ENCODE measurements around the gene COL6A1. TPM values are rescaled to one million over a fixed set of nuclear protein-coding genes. Genes with fewer than 3 reads are reported as not detected.

The COL6A1 gene
- total RNA-seq, 2 experiments from 2014 or later: not detected

DNA sequence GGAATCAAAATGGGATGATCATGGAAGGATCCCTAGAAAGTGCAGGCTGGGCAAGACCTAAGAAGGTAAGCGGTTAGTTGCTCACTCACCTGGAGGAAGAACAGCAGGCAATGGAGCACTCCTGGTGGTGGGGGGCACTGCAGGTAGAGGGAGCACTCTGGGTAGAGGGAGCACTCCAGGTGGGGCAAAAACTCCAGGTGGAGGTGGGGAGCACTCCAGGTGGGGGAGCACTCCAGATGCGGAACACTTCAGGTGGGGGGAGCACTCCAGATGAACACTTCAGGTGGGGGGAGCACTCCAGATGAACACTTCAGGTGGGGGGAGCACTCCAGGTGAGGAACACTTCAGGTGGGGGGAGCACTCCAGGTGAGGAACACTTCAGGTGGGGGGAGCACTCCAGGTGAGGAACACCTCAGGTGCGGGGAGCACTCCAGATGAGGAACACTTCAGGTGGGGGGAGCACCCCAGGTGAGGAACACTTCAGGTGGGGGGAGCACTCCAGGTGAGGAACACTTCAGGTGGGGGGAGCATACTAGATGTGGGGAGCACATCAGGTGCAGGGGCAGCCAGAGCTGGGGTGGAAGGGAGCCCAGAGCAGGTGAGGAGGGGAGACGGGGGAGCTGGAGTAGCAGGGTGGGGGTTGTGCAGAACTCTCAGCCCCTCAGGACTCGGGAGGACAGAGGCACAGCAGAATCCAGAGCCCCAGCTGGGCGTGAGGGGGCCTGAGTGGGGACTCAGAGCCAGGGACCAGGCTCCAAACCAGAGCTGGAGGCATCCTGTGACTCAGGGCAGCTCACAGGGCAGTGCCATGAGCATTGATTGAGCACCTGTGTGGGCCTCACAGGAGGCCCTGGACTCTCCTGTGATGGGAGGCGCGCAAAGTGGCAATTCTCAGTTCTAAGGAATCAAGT is 37.7 kb upstream of the COL6A1 start:
- Histone ChIP-seq H3K36me3 (ENCODE audit: insufficient read depth, low read length) (no peaks in the 10 kb centered on the region), H3K4me3 (ENCODE audit: low read depth, low read length, poor library complexity, severe bottlenecking) (no peak overlapping the region), H4K20me1 (ENCODE audit: insufficient read depth, low read length) (no peaks in the 10 kb centered on the region), H3K27ac (ENCODE audit: low read depth, low read length, poor library complexity, severe bottlenecking) (no peak overlapping the region), H3K4me1 (ENCODE audit: insufficient read depth, low read length, poor library complexity, severe bottlenecking) (no peaks in the 10 kb centered on the region), H3K9me2 (ENCODE audit: insufficient read depth, low read length) (no peaks in the 10 kb centered on the region), H3K79me2 (ENCODE audit: insufficient read depth, low read depth, low read length) (no peaks in the 10 kb centered on the region), H3K9me3 (ENCODE audit: low read length) (no peaks in the 10 kb centered on the region), H3K4me2 (ENCODE audit: low read length) (no peak overlapping the region), H2AFZ (ENCODE audit: low read length) (no peak overlapping the region)
- intact Hi-C loops (cut with micrococcal nuclease; ENCODE audit: unreplicated experiment): no loop called here
- no TSS peak for BruUV-seq (replicated peaks)
- no peak for DNase-seq (ENCODE audit: low spot score)
- CTCF ChIA-PET (ENCODE audit: unreplicated experiment): no interaction called here
- POLR2A ChIA-PET: no interaction called here
- no peak for TF ChIP-seq EZH2phosphoT487 (IDR thresholded peaks at IDR 0.05; ENCODE audit: borderline replicate concordance, low read depth, low read length)
- TF ChIP-seq, protein P1, sequence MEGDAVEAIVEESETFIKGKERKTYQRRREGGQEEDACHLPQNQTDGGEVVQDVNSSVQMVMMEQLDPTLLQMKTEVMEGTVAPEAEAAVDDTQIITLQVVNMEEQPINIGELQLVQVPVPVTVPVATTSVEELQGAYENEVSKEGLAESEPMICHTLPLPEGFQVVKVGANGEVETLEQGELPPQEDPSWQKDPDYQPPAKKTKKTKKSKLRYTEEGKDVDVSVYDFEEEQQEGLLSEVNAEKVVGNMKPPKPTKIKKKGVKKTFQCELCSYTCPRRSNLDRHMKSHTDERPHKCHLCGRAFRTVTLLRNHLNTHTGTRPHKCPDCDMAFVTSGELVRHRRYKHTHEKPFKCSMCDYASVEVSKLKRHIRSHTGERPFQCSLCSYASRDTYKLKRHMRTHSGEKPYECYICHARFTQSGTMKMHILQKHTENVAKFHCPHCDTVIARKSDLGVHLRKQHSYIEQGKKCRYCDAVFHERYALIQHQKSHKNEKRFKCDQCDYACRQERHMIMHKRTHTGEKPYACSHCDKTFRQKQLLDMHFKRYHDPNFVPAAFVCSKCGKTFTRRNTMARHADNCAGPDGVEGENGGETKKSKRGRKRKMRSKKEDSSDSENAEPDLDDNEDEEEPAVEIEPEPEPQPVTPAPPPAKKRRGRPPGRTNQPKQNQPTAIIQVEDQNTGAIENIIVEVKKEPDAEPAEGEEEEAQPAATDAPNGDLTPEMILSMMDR (conservative IDR thresholded peaks at IDR 0.05; ENCODE audit: low read length): no peak

DNA sequence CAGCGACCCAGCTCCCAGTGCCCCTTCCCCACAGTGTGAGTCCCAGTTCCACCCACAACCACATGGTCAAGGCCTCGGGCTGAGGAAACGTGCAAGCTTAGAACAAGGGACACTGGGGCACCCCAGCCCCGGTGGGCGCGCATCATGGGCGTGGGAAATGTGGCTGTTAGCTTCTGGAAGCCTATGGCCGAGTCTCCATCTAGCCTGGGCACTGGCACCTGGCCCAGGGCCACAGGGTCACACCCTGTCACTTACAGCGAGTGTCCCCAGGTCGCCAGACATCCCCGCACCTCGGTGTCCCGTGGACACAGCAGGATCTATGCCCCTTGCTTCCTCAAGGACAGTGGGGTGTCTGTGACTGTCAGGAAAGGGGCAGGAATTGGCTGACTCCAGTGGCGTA is 37.0 kb upstream of the COL6A1 start:
- ChIA-PET POLR2A (no interaction called here), CTCF (ENCODE audit: unreplicated experiment) (no interaction called here)
- H3K27ac ChIP-seq (ENCODE audit: low read depth, low read length, poor library complexity, severe bottlenecking): no peak overlapping the region
- no peak overlapping the region for H2AFZ ChIP-seq (ENCODE audit: low read length)
- no peaks in the 10 kb centered on the region for H3K79me2 ChIP-seq (ENCODE audit: insufficient read depth, low read depth, low read length)
- no peaks in the 10 kb centered on the region for H3K9me2 ChIP-seq (ENCODE audit: insufficient read depth, low read length)
- no peak for DNase-seq (ENCODE audit: low spot score)
- H3K4me2 ChIP-seq (ENCODE audit: low read length): no peak overlapping the region
- no peak overlapping the region for H3K4me3 ChIP-seq (ENCODE audit: low read depth, low read length, poor library complexity, severe bottlenecking)
- intact Hi-C loops (cut with micrococcal nuclease; ENCODE audit: unreplicated experiment): no loop called here
- no peak for TF ChIP-seq EZH2phosphoT487 (IDR thresholded peaks at IDR 0.05; ENCODE audit: borderline replicate concordance, low read depth, low read length)
- TF ChIP-seq, protein P1 (conservative IDR thresholded peaks at IDR 0.05; ENCODE audit: low read length): no peak
- no peaks in the 10 kb centered on the region for H3K36me3 ChIP-seq (ENCODE audit: insufficient read depth, low read length)
- H3K4me1 ChIP-seq (ENCODE audit: insufficient read depth, low read length, poor library complexity, severe bottlenecking): no peaks in the 10 kb centered on the region
- no peaks in the 10 kb centered on the region for H3K9me3 ChIP-seq (ENCODE audit: low read length)
- BruUV-seq (replicated peaks): no TSS peak
- no peaks in the 10 kb centered on the region for H4K20me1 ChIP-seq (ENCODE audit: insufficient read depth, low read length)
